CD4-positive, CD25-positive, alpha-beta regulatory T cell (primary cell): ENCODE results near the gene TNIP3. TPM values are rescaled to one million over a fixed set of nuclear protein-coding genes. Genes with fewer than 3 reads are reported as not detected.

Experiments
- ATAC-seq, 2 donors: fragments of 150-1000 bp; cut with Tn5 transposase; one replicate each; pipeline ENCODE4 v1.10.0; 2021; ENCODE audit warnings: low read depth in 2 of 2, moderate number of reproducible peaks in 2 of 2, moderate library complexity in 1 of 2
- DNase-seq, 3 donors: peaks; one replicate each; pipeline versions ENCODE4 v3.0.0 to v3.0.0-alpha.2; 2012 to 2022; ENCODE audit warnings: mixed read lengths in 1 of 3
- H3K27ac ChIP-seq: one replicate; pipeline ENCODE4 v1.7.0; 2013; ENCODE audit warnings: mild to moderate bottlenecking, low read length; ENCODE audit not compliant: insufficient read depth, poor library complexity, severe bottlenecking
- H3K27me3 ChIP-seq: one replicate; pipeline ENCODE4 v1.7.0; 2013; ENCODE audit warnings: low read length; ENCODE audit not compliant: control insufficient read depth, insufficient read depth
- H3K36me3 ChIP-seq: one replicate; pipeline ENCODE4 v1.7.0; 2013; ENCODE audit warnings: mild to moderate bottlenecking, low read length, moderate library complexity; ENCODE audit not compliant: control insufficient read depth, insufficient read depth
- H3K4me1 ChIP-seq: 2 replicates; pipeline ENCODE4 v1.7.0; 2013; ENCODE audit warnings: mild to moderate bottlenecking, low read length; ENCODE audit not compliant: insufficient read depth, control insufficient read depth, poor library complexity, severe bottlenecking
- H3K4me3 ChIP-seq: one replicate; pipeline ENCODE4 v1.7.0; 2013; ENCODE audit warnings: low read depth, mild to moderate bottlenecking, low read length, moderate library complexity
- H3K9me3 ChIP-seq, 2 experiments: 1 replicate in 1 of 2; 2 replicates in 1 of 2; pipeline ENCODE4 v1.7.0; 2013; ENCODE audit warnings: low read length in 2 of 2, mild to moderate bottlenecking in 1 of 2, moderate library complexity in 1 of 2; ENCODE audit not compliant: control insufficient read depth in 2 of 2
- H3K27ac Mint-ChIP-seq, 3 donors: one replicate each; pipeline ENCODE4 v1.8.0; 2020 to 2022; ENCODE audit warnings: mild to moderate bottlenecking in 3 of 3, mixed read lengths in 3 of 3, moderate library complexity in 2 of 3
- H3K27me3 Mint-ChIP-seq: one replicate; pipeline ENCODE4 v1.8.0; 2022; ENCODE audit warnings: mild to moderate bottlenecking, mixed read lengths
- H3K36me3 Mint-ChIP-seq: one replicate; pipeline ENCODE4 v1.8.0; 2020; ENCODE audit warnings: mixed read lengths
- H3K4me1 Mint-ChIP-seq, 4 donors: one replicate each; pipeline ENCODE4 v1.8.0; 2020 to 2022; ENCODE audit warnings: mixed read lengths in 4 of 4, mild to moderate bottlenecking in 1 of 4
- H3K4me3 Mint-ChIP-seq, 4 donors: one replicate each; pipeline ENCODE4 v1.8.0; 2020 to 2022; ENCODE audit warnings: mild to moderate bottlenecking in 4 of 4, mixed read lengths in 4 of 4, moderate library complexity in 3 of 4
- H3K9me3 Mint-ChIP-seq, 7 donors: one replicate each; pipeline ENCODE4 v1.8.0; 2020 to 2022; ENCODE audit warnings: mixed read lengths in 7 of 7, mild to moderate bottlenecking in 3 of 7, moderate library complexity in 2 of 7
- polyA plus RNA-seq, 4 donors: library from polyadenylated mRNA; unstranded; fragments of 300-500 nt; fragmentation: Illumina TruSeq; gene quantifications; one replicate each; pipeline ENCODE4 v1.2.3, GENCODE V29; 2021
- total RNA-seq: library from RNA; stranded (reverse); gene quantifications from one replicate; pipeline ENCODE4 v1.2.3, GENCODE V29; 2022

TNIP3 gene
- total and polyA plus RNA-seq, 5 donors from 2014 or later, result 1.3 to 2.0 (median 1.6) TPM

DNA sequence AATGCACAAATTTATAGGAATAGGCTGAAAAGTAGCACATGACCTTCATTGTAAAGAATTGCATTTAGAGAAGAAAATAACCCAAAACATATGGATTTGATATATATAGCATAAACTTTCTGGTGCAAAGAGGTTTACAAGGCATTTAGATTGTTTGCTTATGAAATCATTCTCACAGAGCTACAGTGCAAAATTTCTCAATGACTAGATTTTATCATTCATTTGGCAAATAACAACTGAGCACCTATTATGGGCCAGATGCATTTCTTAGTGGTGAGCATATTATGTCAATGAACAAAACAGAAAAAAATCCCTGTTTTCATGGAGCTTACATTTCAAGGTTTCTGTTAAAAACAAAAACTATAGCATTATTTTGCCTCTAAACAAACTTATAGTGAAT is 34.1 kb upstream of the TNIP3 start:
- Histone ChIP-seq H3K4me3 (no peak overlapping the region), H3K9me3 (no peaks in the 10 kb centered on the region), H3K4me1 (peaks cover 16% of the 10 kb centered on the region), H3K36me3 (no peaks in the 10 kb centered on the region), H3K27me3 (no peaks in the 10 kb centered on the region), H3K27ac (no peak overlapping the region)
- Mint-ChIP-seq H3K9me3 (peaks cover 0 to 4% (median 0%) of the 10 kb centered on the region in 7 donors), H3K27ac (no peak overlapping the region), H3K4me3 (no peak overlapping the region), H3K4me1 (peaks cover 14 to 25% (median 23%) of the 10 kb centered on the region in 4 donors), H3K36me3 (no peaks in the 10 kb centered on the region), H3K27me3 (no peaks in the 10 kb centered on the region)
- DNase-seq (no peak), ATAC-seq (no peak)

DNA sequence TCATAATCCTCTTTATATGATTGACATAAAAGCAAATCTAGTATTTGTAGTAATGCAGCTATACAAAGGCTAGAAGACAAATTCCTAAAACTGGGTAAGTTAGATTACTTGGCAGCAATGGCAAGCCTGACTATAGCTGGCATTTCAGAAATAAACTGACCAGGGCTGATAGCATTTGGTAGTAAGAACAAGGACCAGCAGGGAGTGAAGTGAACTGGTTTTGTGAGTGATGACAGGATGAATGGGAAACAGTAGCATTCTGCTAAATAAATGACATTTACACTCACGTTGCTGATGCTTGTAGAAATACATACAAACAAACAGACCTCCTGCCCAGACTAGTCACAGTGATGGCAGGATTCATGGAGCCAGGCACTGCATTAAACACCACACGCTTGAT is 31.5 kb upstream of the TNIP3 start:
- no peak overlapping the region for H3K4me3 Mint-ChIP-seq
- H3K9me3 ChIP-seq, result no peaks in the 10 kb centered on the region
- peaks cover 25 to 41% (median 39%) of the 10 kb centered on the region in 4 donors for H3K4me1 Mint-ChIP-seq
- peaks cover 35% of the 10 kb centered on the region for H3K4me1 ChIP-seq
- H3K4me3 ChIP-seq, result no peak overlapping the region
- no peak for ATAC-seq
- H3K27ac ChIP-seq, result no peak overlapping the region
- DNase-seq, result no peak
- H3K27me3 Mint-ChIP-seq, result no peaks in the 10 kb centered on the region
- no peaks in the 10 kb centered on the region for H3K36me3 Mint-ChIP-seq
- H3K36me3 ChIP-seq, result no peaks in the 10 kb centered on the region
- H3K9me3 Mint-ChIP-seq, result peaks cover 0 to under 1% (median 0%) of the 10 kb centered on the region in 7 donors
- no peak overlapping the region for H3K27ac Mint-ChIP-seq
- no peaks in the 10 kb centered on the region for H3K27me3 ChIP-seq

DNA sequence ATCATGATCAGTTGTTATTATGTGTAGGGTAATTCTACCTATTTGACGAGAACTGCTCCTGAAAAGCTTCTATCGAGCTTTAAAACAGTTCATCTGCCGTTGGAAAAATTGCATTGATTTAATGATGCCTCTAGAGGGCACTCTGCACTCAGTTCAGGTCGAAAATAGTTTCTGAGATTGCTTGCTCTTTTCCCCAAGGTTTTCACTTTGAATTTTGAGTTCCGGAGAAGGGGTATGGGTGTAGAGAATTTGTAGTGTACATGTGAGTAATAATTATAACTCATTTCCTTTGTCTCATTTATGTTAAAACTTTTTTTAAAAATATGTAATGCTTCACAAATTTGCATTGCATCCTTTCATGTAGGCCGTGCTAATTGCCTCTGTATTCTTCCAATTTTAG is 28.4 kb upstream of the TNIP3 start:
- Histone ChIP-seq H3K27me3 (no peaks in the 10 kb centered on the region), H3K36me3 (no peaks in the 10 kb centered on the region), H3K4me3 (peak overlapping the region; percentile 59), H3K9me3 (no peaks in the 10 kb centered on the region), H3K27ac (no peak overlapping the region), H3K4me1 (peaks cover 44% of the 10 kb centered on the region)
- DNase-seq (peak in 2 of 3 donors; percentile 50 to 64), ATAC-seq (no peak)
- peak overlapping the region in 2 of 3 donors; percentile 22 to 72 for H3K27ac Mint-ChIP-seq
- peaks cover 30 to 52% (median 42%) of the 10 kb centered on the region in 4 donors for H3K4me1 Mint-ChIP-seq
- no peaks in the 10 kb centered on the region for H3K27me3 Mint-ChIP-seq
- H3K4me3 Mint-ChIP-seq, result peak overlapping the region; percentile 62 to 78 (median 74)
- no peaks in the 10 kb centered on the region for H3K36me3 Mint-ChIP-seq
- H3K9me3 Mint-ChIP-seq, result no peaks in the 10 kb centered on the region

DNA sequence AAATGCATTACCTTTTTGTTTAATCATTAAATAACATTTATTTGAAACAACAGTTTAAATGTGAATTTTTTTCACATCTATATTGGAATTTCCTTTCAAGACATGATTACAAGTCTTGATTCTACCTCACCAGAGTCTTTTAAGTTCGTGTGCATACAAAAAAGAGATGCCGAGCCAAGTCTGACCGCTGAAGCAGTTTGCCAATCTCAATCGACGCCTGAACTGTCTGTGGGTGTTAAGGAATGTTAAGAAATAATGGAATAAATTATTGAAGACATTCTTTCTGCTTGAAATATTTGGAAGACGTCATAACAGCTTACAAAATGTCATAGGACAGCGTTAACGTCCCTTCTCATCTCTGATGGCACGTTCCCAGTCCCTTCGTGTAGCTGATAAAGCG is 27.9 kb upstream of the TNIP3 start:
- no peaks in the 10 kb centered on the region for H3K36me3 Mint-ChIP-seq
- ATAC-seq (no peak), DNase-seq (no peak)
- Histone ChIP-seq H3K27ac (peak overlapping the region; percentile 53), H3K9me3 (no peaks in the 10 kb centered on the region), H3K27me3 (no peaks in the 10 kb centered on the region), H3K4me1 (peaks cover 44% of the 10 kb centered on the region), H3K36me3 (no peaks in the 10 kb centered on the region), H3K4me3 (peak overlapping the region; percentile 59)
- no peaks in the 10 kb centered on the region for H3K27me3 Mint-ChIP-seq
- H3K9me3 Mint-ChIP-seq, result no peaks in the 10 kb centered on the region
- H3K4me1 Mint-ChIP-seq, result peaks cover 30 to 56% (median 42%) of the 10 kb centered on the region in 4 donors
- H3K4me3 Mint-ChIP-seq, result peak overlapping the region; percentile 62 to 78 (median 74)
- peak overlapping the region in 2 of 3 donors; percentile 22 to 72 for H3K27ac Mint-ChIP-seq

DNA sequence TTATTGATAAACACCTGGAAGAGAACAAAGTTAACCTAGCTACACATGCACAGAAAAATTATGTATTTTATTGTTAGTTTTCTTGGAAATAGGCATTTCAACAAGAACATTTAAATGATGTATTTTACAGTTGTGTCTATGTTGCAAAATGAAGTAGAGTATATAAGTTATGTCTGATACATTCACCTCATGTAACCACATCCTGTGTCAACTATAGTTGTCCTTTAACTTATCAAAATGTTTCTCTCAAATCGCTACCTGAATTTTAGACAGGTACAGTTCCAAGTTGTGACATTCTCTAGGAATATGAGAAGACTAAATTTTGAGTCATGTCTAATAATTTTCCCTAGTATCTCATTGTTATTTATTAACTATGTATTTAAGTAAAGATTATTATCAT is 27.2 kb upstream of the TNIP3 start:
- peaks cover 44% of the 10 kb centered on the region for H3K4me1 ChIP-seq
- H3K4me3 Mint-ChIP-seq, result peak overlapping the region; percentile 44 to 80 (median 60)
- no peaks in the 10 kb centered on the region for H3K27me3 ChIP-seq
- no peaks in the 10 kb centered on the region for H3K27me3 Mint-ChIP-seq
- H3K27ac ChIP-seq, result peak overlapping the region; percentile 53
- H3K9me3 ChIP-seq, result no peaks in the 10 kb centered on the region
- no peaks in the 10 kb centered on the region for H3K9me3 Mint-ChIP-seq
- H3K36me3 Mint-ChIP-seq, result no peaks in the 10 kb centered on the region
- peak overlapping the region; percentile 58 for H3K4me3 ChIP-seq
- ATAC-seq (no peak), DNase-seq (peak in 2 of 3 donors; percentile 43 to 59)
- peak overlapping the region in 2 of 3 donors; percentile 72 to 81 for H3K27ac Mint-ChIP-seq
- peaks cover 30 to 56% (median 42%) of the 10 kb centered on the region in 4 donors for H3K4me1 Mint-ChIP-seq
- H3K36me3 ChIP-seq, result no peaks in the 10 kb centered on the region

DNA sequence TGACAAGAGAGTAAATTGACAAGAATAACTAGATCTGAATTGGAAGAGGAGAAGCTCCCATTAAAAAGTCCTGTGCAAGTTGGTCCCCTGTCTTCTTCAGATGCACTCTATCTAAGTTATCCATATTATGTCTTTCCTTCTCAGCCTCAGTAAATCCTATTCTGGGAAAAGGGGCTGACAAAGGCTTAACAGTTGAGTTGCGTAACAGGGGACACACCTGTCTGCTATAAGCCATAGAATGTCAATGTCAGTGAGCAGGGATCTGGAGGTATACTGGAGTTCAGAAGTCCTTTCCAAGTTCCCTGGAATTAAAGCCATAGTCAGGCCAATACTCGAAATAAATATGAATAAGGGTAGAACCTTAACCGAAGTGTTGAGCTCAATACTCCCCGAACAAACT is 26.3 kb upstream of the TNIP3 start:
- H3K27me3 Mint-ChIP-seq, result no peaks in the 10 kb centered on the region
- peaks cover 44% of the 10 kb centered on the region for H3K4me1 ChIP-seq
- H3K27ac Mint-ChIP-seq, result peak overlapping the region; percentile 60 to 81 (median 72)
- DNase-seq, result no peak
- H3K36me3 Mint-ChIP-seq, result no peaks in the 10 kb centered on the region
- ATAC-seq, result no peak
- H3K27me3 ChIP-seq, result no peaks in the 10 kb centered on the region
- H3K4me3 Mint-ChIP-seq, result peak overlapping the region; percentile 76 to 82 (median 80)
- peaks cover 30 to 61% (median 45%) of the 10 kb centered on the region in 4 donors for H3K4me1 Mint-ChIP-seq
- H3K9me3 Mint-ChIP-seq, result peaks cover 0 to 1% (median 0%) of the 10 kb centered on the region in 7 donors
- H3K4me3 ChIP-seq, result peak overlapping the region; percentile 58
- H3K27ac ChIP-seq, result peak overlapping the region; percentile 53
- no peaks in the 10 kb centered on the region for H3K9me3 ChIP-seq
- H3K36me3 ChIP-seq, result no peaks in the 10 kb centered on the region

DNA sequence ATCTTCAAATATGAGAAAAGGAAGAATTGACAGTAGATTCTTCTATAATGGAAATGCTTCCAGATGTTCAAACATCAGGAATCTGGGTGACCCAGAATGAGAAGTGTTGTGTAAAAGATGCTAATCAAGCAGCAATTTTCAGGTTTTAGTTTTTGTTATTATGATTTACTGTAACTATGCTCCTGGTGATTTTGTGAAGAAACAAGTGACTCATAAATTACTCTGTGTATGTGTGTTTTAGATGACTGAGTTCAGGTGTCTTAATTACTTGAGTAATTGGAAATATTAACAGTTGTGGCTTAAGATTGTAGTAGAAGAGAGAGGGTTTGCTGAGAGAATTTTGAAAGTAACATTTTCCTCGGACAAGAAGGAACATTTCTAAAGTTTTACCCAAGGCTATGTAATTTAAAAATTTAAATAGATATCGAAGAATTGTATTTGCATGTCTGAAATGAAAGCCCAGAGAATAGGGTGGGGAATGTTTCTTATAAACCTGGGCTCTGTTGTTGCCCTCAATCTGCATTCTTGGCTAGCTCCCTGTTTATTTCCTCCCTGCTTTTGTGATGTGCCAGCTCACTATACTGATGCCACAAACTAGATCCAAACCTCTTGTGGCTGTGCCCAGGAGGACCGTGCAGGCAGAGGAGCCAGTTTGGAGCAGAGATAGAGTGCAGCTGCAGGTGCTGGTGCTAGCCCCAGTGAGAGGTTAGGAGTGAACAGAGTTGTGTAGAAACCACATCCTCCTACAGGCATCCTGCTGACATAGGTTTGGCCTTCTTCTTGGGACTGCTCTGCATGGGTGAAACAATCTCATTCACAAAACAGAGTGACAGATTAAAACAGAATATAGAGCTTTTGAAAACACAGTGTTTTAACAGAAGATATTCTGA is 25.4 kb upstream of the TNIP3 start:
- H3K4me3 ChIP-seq, result peak overlapping the region; percentile 58
- peaks cover 30 to 66% (median 46%) of the 10 kb centered on the region in 4 donors for H3K4me1 Mint-ChIP-seq
- ATAC-seq (peak; percentile 100), DNase-seq (peak in 2 of 3 donors; percentile 71 to 89)
- no peaks in the 10 kb centered on the region for H3K27me3 ChIP-seq
- H3K36me3 Mint-ChIP-seq, result no peaks in the 10 kb centered on the region
- no peaks in the 10 kb centered on the region for H3K36me3 ChIP-seq
- no peaks in the 10 kb centered on the region for H3K27me3 Mint-ChIP-seq
- peak overlapping the region; percentile 66 to 82 (median 78) for H3K4me3 Mint-ChIP-seq
- peaks cover 44% of the 10 kb centered on the region for H3K4me1 ChIP-seq
- peak overlapping the region; percentile 53 for H3K27ac ChIP-seq
- no peaks in the 10 kb centered on the region for H3K9me3 ChIP-seq
- peak overlapping the region; percentile 58 to 81 (median 72) for H3K27ac Mint-ChIP-seq
- peaks cover 0 to 1% (median 0%) of the 10 kb centered on the region in 7 donors for H3K9me3 Mint-ChIP-seq
